Adrenal gland (tissue), 12 donors: ENCODE results near the gene EYA3. TPM values are rescaled to one million over a fixed set of nuclear protein-coding genes. Genes with fewer than 3 reads are reported as not detected.

ENCODE experiments used
- DNase-seq, 7 donors: peaks; one replicate each; pipeline ENCODE4 v3.0.0-alpha.2; 2019 to 2020
- H3K27ac ChIP-seq, 5 donors: fragments of 200-600 bp; sonication (generic) in 4 of 5; 1 replicate in 3 of 5; 2 replicates in 2 of 5; pipeline versions ENCODE4 v1.5.1 to v1.8.0; 2016 to 2020; ENCODE audit warnings: mild to moderate bottlenecking in 1 of 5
- H3K27me3 ChIP-seq: fragments of 200-600 bp; 2 replicates; pipeline ENCODE4 v1.8.0; 2021
- H3K36me3 ChIP-seq, 2 donors: fragments of 200-600 bp; replicated peaks in 1 of 2; 1 replicate in 1 of 2; 2 replicates in 1 of 2; pipeline versions ENCODE4 v1.5.1 to v1.8.0; 2018 to 2022
- H3K4me1 ChIP-seq, 2 donors: fragments of 200-600 bp; replicated peaks in 1 of 2; 1 replicate in 1 of 2; 2 replicates in 1 of 2; pipeline versions ENCODE4 v1.5.1 to v1.8.0; 2018 to 2021
- H3K4me3 ChIP-seq, 4 donors: fragments of 200-600 bp; sonication (generic) in 3 of 4; one replicate each; pipeline ENCODE4 v1.5.1; 2016 to 2018
- H3K9me3 ChIP-seq, 3 donors: fragments of 200-600 bp; sonication (generic) in 1 of 3; replicated peaks in 1 of 3; 1 replicate in 2 of 3; 2 replicates in 1 of 3; pipeline versions ENCODE4 v1.5.1 to v1.8.0; 2016 to 2021
- POLR2A ChIP-seq, 2 donors: fragments of 450-650 bp; IDR thresholded peaks; one replicate each; pipeline ENCODE4 v1.6.1; 2017; ENCODE audit warnings: antibody characterized with exemption in 2 of 2, mild to moderate bottlenecking in 2 of 2, moderate library complexity in 1 of 2
- WGBS, 4 donors: extraction: QIAGEN DNeasy Blood & Tissue Kit in 2 of 4; methylation state at CpG; one replicate each; pipeline versions ENCODE4 v1.1.5 to v1.1.7; 2013 to 2017; 5-methylcytosine and 5-hydroxymethylcytosine counted together
- intact Hi-C, 2 donors: fragments of 100-400 bp; cut with DNase I; formaldehyde crosslinking; loops; one replicate each; pipeline versions ENCODE4 v1.14.1 to v1.15.0; 2022 to 2023
- polyA plus RNA-seq, 3 donors: library from polyadenylated mRNA; stranded (reverse); fragments of 200-250 nt in 2 of 3; fragments of 350-450 nt in 1 of 3; fragmentation: Illumina TruSeq in 1 of 3; extraction: RNeasy Lipid Tissue Mini Kit (QIAGEN cat#74804) in 1 of 3; gene quantifications; one replicate each; pipeline ENCODE4 v1.2.3, GENCODE V29; 2013 to 2014
- total RNA-seq, 9 donors: library from RNA; depleted of rRNA in 4 of 9; stranded (reverse); fragments of >200 nt in 4 of 9; fragments of 120-200 nt in 1 of 9; fragmentation: NEBNext Ultra II Directional in 1 of 9; extraction: Animal tissue kit (Norgen Biotek cat#: 25700) in 1 of 9; gene quantifications; one replicate each; pipeline versions ENCODE4 v1.1.0 to v1.2.4, GENCODE V29; 2013 to 2023
- TF ChIP-seq, protein P1 (sequence below), 6 experiments: fragments of 450-650 bp in 4 of 6; fragments of 200-600 bp in 2 of 6; sonication (generic) in 1 of 6; IDR thresholded peaks; 1 replicate in 5 of 6; 2 replicates in 1 of 6; pipeline versions ENCODE4 v1.5.1 to v1.8.0; 2016 to 2021; ENCODE audit warnings: antibody characterized with exemption in 6 of 6, mild to moderate bottlenecking in 2 of 6, moderate library complexity in 1 of 6
- donor health status: healthy with polysubstance abuse.
- donor health status: Bipolar disorder and iron deficiency.
- donor health status: DM: yes; HTN: yes; CAD: no.
- donor health status: DM: no; HTN: no; CAD: no.
- donor health status: DM: no; HTN: no; CAD: no.
- donor health status: DM: yes; HTN: yes; CAD: no.

The EYA3 gene
- total and polyA plus RNA-seq, 12 donors = 4.3 to 28.9 (median 14.3) TPM

GRCh38 chr1:28074892-28075511 lies 13.4 kb downstream of the EYA3 start:
- H3K27ac ChIP-seq = no peak overlapping the region
- no peak for DNase-seq
- H3K36me3 ChIP-seq = peaks cover 0 to 2% of the 10 kb centered on the region in 2 donors
- 88 to 100% (median 94%) methylated on average over 1 of the region's 1 CpG for WGBS, 4 donors
- no peaks in the 10 kb centered on the region for H3K9me3 ChIP-seq
- H3K4me3 ChIP-seq = no peak overlapping the region
- TF ChIP-seq, protein P1, sequence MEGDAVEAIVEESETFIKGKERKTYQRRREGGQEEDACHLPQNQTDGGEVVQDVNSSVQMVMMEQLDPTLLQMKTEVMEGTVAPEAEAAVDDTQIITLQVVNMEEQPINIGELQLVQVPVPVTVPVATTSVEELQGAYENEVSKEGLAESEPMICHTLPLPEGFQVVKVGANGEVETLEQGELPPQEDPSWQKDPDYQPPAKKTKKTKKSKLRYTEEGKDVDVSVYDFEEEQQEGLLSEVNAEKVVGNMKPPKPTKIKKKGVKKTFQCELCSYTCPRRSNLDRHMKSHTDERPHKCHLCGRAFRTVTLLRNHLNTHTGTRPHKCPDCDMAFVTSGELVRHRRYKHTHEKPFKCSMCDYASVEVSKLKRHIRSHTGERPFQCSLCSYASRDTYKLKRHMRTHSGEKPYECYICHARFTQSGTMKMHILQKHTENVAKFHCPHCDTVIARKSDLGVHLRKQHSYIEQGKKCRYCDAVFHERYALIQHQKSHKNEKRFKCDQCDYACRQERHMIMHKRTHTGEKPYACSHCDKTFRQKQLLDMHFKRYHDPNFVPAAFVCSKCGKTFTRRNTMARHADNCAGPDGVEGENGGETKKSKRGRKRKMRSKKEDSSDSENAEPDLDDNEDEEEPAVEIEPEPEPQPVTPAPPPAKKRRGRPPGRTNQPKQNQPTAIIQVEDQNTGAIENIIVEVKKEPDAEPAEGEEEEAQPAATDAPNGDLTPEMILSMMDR (IDR thresholded peaks at IDR 0.05) = no peak
- no peak for TF ChIP-seq POLR2A (IDR thresholded peaks at IDR 0.05)
- peaks cover 0 to 10% of the 10 kb centered on the region in 2 donors for H3K4me1 ChIP-seq
- H3K27me3 ChIP-seq = no peaks in the 10 kb centered on the region
- intact Hi-C loops = no loop called here

- intact Hi-C loops = no loop called here
- H3K4me3 ChIP-seq = no peak overlapping the region
- TF ChIP-seq, protein P1 (IDR thresholded peaks at IDR 0.05) = no peak
- TF ChIP-seq POLR2A (IDR thresholded peaks at IDR 0.05) = no peak
- no peaks in the 10 kb centered on the region for H3K27me3 ChIP-seq
- H3K36me3 ChIP-seq = no peaks in the 10 kb centered on the region
- DNase-seq = no peak
- no peaks in the 10 kb centered on the region for H3K9me3 ChIP-seq
- no peak overlapping the region for H3K27ac ChIP-seq
- 72 to 81% (median 73%) methylated on average over 1 of the region's 1 CpG for WGBS, 4 donors
- peaks cover 0 to 10% of the 10 kb centered on the region in 2 donors for H3K4me1 ChIP-seq
Observed at GRCh38 chr1:28073867-28074266, 14.5 kb downstream of the EYA3 start.

DNA sequence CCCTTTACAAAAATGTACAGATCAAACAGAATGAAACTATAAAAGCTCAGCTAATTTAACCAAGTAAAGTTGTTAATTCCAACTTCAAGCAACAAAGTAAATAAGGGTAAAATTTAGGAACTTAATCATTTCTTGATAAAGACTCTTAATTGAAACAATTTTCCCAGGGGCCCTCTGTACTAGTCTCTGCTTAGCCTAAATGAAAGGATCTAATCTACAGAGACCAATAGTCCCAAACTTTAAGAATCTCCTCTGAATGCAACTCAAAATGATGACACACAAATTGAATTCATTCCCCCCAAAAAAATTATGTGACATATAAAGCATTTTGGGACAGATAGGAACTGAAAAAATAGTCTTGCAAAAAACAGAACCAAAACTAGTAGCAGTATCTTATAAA lies 16.6 kb downstream of the EYA3 start:
- DNase-seq = no peak
- TF ChIP-seq, protein P1 (IDR thresholded peaks at IDR 0.05) = no peak
- no peak for TF ChIP-seq POLR2A (IDR thresholded peaks at IDR 0.05)
- intact Hi-C loops = no loop called here
- no peaks in the 10 kb centered on the region for H3K27me3 ChIP-seq
- H3K36me3 ChIP-seq = no peaks in the 10 kb centered on the region
- no peak overlapping the region for H3K27ac ChIP-seq
- no peaks in the 10 kb centered on the region for H3K9me3 ChIP-seq
- H3K4me3 ChIP-seq = no peak overlapping the region
- H3K4me1 ChIP-seq = peaks cover 0 to 19% of the 10 kb centered on the region in 2 donors

DNA sequence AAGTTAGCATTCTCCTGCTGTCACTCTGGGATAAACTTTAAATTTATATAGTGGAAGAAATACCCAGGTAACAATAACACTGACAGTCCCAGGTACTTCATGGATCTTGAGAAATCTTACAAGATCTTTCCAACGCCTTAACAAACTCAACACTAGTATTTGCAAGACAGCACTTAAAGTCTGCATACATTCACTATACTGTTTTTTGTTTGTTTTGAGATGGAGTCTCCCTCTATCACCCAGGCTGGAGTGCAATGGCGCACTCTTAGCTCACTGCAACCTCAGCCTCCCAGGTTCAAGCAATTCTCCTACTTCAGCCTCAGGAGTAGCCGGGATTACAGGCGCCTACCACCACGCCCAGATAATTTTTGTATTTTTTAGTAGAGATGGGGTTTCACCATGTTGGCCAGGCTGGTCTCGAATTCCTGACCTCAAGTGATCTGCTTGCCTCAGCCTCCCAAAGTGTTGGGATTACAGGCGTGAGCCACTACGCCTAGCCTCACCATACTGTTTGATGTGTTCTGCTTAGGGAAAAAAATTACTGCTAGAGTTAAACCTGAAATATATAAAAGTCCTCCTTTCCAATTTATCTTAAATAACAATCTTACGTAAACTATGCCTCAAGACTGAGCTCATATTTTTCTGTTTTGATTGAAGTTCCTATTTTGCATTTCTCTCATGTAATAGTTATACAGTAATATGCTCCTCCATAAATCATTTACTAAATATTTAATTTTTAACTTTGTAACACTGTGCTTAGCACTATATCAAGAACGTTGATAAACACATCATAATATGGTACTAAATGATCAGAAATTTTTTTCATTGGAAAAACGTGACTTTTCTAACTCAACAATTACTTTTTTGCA lies 17.5 kb downstream of the EYA3 start:
- WGBS, 4 donors = 92 to 95% (median 93%) methylated on average over 11 of the region's 11 CpGs
- H3K27me3 ChIP-seq = no peaks in the 10 kb centered on the region
- intact Hi-C loops = no loop called here
- TF ChIP-seq POLR2A (IDR thresholded peaks at IDR 0.05) = no peak
- TF ChIP-seq, protein P1 (IDR thresholded peaks at IDR 0.05) = no peak
- peaks cover 0 to 27% of the 10 kb centered on the region in 2 donors for H3K4me1 ChIP-seq
- no peak overlapping the region for H3K27ac ChIP-seq
- H3K4me3 ChIP-seq = no peak overlapping the region
- no peaks in the 10 kb centered on the region for H3K36me3 ChIP-seq
- DNase-seq = no peak
- H3K9me3 ChIP-seq = no peaks in the 10 kb centered on the region
